Stimulated activated effector memory CD8-positive, alpha-beta T cell treated with anti-CD3 and anti-CD28 coated beads, Interleukin-12 subunit alpha, Interleukin-12 subunit beta, amount 100 ng/mL, for 72 hours (primary cell): ENCODE measurements around the gene SPAG17.

Source experiments
- ATAC-seq: fragments of 150-1000 bp; cut with Tn5 transposase; 2 replicates; pipeline ENCODE4 v1.10.0; 2021
- DNase-seq, 2 donors: peaks; one replicate each; pipeline ENCODE4 v3.0.0; 2021 to 2022; ENCODE audit warnings: low spot score in 2 of 2
- H3K27ac Mint-ChIP-seq: one replicate; pipeline ENCODE4 v1.8.0; 2022; ENCODE audit warnings: mild to moderate bottlenecking, mixed read lengths
- H3K36me3 Mint-ChIP-seq: one replicate; pipeline ENCODE4 v1.8.0; 2022; ENCODE audit warnings: mild to moderate bottlenecking, mixed read lengths
- H3K4me1 Mint-ChIP-seq: one replicate; pipeline ENCODE4 v1.8.0; 2022; ENCODE audit warnings: mixed read lengths
- H3K4me3 Mint-ChIP-seq: one replicate; pipeline ENCODE4 v1.8.0; 2022; ENCODE audit warnings: mild to moderate bottlenecking, mixed read lengths
- H3K9me3 Mint-ChIP-seq: one replicate; pipeline ENCODE4 v1.8.0; 2022; ENCODE audit warnings: mixed read lengths

The SPAG17 gene

GRCh38 chr1:118084400-118084799 lies 100.6 kb downstream of the SPAG17 start:
- Mint-ChIP-seq H3K4me3 (no peak overlapping the region), H3K27ac (no peak overlapping the region), H3K4me1 (no peaks in the 10 kb centered on the region), H3K9me3 (no peaks in the 10 kb centered on the region), H3K36me3 (no peaks in the 10 kb centered on the region)
- DNase-seq (no peak), ATAC-seq (no peak)

DNA sequence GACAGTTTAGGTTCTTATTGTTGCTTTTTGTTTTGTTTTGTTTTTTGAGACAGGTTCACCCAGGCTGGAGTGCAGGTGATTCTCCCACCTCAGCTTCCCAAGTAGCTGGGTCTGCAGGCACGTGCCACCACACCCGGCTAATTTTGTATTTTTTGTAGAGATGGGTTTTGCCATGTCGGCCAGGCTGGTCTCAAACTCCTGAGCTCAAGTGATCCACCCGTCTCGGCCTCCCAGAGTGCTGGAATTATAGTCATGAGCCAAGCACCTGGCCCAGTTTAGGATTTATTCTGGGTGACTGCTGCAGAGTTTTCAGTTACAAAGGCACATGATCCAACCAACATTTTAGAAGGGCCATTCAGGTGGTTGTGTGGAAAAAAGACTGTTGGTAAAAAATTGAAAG lies 102.0 kb downstream of the SPAG17 start:
- Mint-ChIP-seq H3K36me3 (no peaks in the 10 kb centered on the region), H3K9me3 (no peaks in the 10 kb centered on the region), H3K27ac (no peak overlapping the region), H3K4me1 (no peaks in the 10 kb centered on the region), H3K4me3 (no peak overlapping the region)
- ATAC-seq (no peak), DNase-seq (no peak)

GRCh38 chr1:118081387-118081786 lies 103.6 kb downstream of the SPAG17 start:
- Mint-ChIP-seq H3K36me3 (no peaks in the 10 kb centered on the region), H3K9me3 (no peaks in the 10 kb centered on the region), H3K4me1 (no peaks in the 10 kb centered on the region), H3K27ac (no peak overlapping the region), H3K4me3 (no peak overlapping the region)
- DNase-seq = no peak
- no peak for ATAC-seq

GRCh38 chr1:118077331-118078045 lies 107.5 kb downstream of the SPAG17 start:
- no peaks in the 10 kb centered on the region for H3K36me3 Mint-ChIP-seq
- no peak for ATAC-seq
- H3K4me1 Mint-ChIP-seq = no peaks in the 10 kb centered on the region
- DNase-seq = no peak
- no peak overlapping the region for H3K27ac Mint-ChIP-seq
- H3K4me3 Mint-ChIP-seq = no peak overlapping the region
- H3K9me3 Mint-ChIP-seq = no peaks in the 10 kb centered on the region

- Mint-ChIP-seq H3K27ac (no peak overlapping the region), H3K9me3 (no peaks in the 10 kb centered on the region), H3K4me3 (no peak overlapping the region), H3K4me1 (no peaks in the 10 kb centered on the region), H3K36me3 (no peaks in the 10 kb centered on the region)
- ATAC-seq = no peak
- no peak for DNase-seq
Measured at GRCh38 chr1:118075116-118075515, 109.9 kb downstream of the SPAG17 start.

GRCh38 chr1:118073648-118074435 lies 111.2 kb downstream of the SPAG17 start:
- no peaks in the 10 kb centered on the region for H3K4me1 Mint-ChIP-seq
- H3K9me3 Mint-ChIP-seq = no peaks in the 10 kb centered on the region
- no peak for DNase-seq
- ATAC-seq = no peak
- no peaks in the 10 kb centered on the region for H3K36me3 Mint-ChIP-seq
- no peak overlapping the region for H3K27ac Mint-ChIP-seq
- H3K4me3 Mint-ChIP-seq = no peak overlapping the region

- ATAC-seq = no peak
- Mint-ChIP-seq H3K27ac (no peak overlapping the region), H3K9me3 (no peaks in the 10 kb centered on the region), H3K36me3 (no peaks in the 10 kb centered on the region), H3K4me3 (no peak overlapping the region), H3K4me1 (no peaks in the 10 kb centered on the region)
- no peak for DNase-seq
Measured at GRCh38 chr1:118049981-118050380, 135.0 kb downstream of the SPAG17 start.

GRCh38 chr1:118047650-118048224 lies 137.3 kb downstream of the SPAG17 start:
- peak; percentile 34 for ATAC-seq
- no peaks in the 10 kb centered on the region for H3K36me3 Mint-ChIP-seq
- DNase-seq = no peak
- no peak overlapping the region for H3K27ac Mint-ChIP-seq
- H3K4me1 Mint-ChIP-seq = no peaks in the 10 kb centered on the region
- H3K4me3 Mint-ChIP-seq = no peak overlapping the region
- no peaks in the 10 kb centered on the region for H3K9me3 Mint-ChIP-seq

DNA sequence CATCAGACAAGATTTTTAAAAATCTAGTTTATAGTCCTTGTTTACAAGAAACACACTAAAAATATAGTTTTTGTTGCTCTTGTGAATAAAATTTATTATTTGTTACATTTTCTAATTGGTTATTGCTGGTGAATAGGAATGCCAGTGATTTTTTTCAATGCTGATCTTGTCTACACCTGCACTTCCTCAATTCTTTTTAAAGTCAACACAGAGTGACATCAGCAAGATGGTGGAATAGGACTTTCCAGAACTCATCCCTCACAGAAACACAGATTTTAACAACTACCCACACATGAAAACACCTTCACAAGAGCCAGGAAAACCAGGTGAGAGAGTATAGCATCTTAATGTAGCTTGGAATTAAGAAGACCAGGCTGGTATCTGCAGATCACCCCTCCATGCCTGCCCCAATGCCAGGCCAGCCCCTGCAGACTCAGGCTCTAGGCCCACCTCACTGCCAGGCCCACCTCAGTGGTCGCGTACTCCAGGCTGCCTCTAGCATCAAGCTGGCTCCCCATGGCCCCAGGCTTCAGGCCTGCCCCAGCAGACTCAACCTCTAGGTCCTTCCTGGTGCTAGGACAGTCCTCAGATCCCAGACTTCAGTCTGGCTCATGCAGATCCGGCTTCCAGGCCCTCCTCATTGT lies 137.9 kb downstream of the SPAG17 start:
- H3K4me1 Mint-ChIP-seq = no peaks in the 10 kb centered on the region
- no peak overlapping the region for H3K4me3 Mint-ChIP-seq
- peak; percentile 19 for ATAC-seq
- H3K9me3 Mint-ChIP-seq = no peaks in the 10 kb centered on the region
- no peaks in the 10 kb centered on the region for H3K36me3 Mint-ChIP-seq
- no peak overlapping the region for H3K27ac Mint-ChIP-seq
- DNase-seq = no peak

GRCh38 chr1:118043624-118044023 lies 141.4 kb downstream of the SPAG17 start:
- ATAC-seq (no peak), DNase-seq (no peak)
- Mint-ChIP-seq H3K4me3 (no peak overlapping the region), H3K36me3 (no peaks in the 10 kb centered on the region), H3K4me1 (no peaks in the 10 kb centered on the region), H3K9me3 (no peaks in the 10 kb centered on the region), H3K27ac (no peak overlapping the region)

DNA sequence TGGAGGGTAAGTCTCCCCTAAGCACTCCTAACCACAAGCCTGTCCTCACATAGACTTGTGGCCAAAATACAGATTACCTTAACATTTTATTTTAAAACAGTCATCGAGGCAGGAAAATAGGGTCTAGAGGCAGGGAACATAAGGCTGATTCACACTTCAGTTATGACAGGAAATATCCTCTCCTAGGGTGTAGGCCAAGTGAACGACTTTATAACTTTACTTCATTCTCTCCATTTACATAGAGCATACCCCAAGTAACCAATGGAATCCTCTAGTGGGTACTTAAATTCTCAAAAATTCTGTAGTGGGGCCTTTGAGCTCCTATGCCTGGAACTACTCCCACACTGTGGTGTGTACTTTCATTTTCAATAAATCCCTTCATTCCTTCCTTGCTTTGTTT lies 142.5 kb downstream of the SPAG17 start:
- H3K27ac Mint-ChIP-seq = no peak overlapping the region
- no peak for ATAC-seq
- no peaks in the 10 kb centered on the region for H3K4me1 Mint-ChIP-seq
- H3K9me3 Mint-ChIP-seq = no peaks in the 10 kb centered on the region
- no peak for DNase-seq
- H3K36me3 Mint-ChIP-seq = no peaks in the 10 kb centered on the region
- H3K4me3 Mint-ChIP-seq = no peak overlapping the region

GRCh38 chr1:118039170-118039569 lies 145.9 kb downstream of the SPAG17 start:
- ATAC-seq = no peak

DNA sequence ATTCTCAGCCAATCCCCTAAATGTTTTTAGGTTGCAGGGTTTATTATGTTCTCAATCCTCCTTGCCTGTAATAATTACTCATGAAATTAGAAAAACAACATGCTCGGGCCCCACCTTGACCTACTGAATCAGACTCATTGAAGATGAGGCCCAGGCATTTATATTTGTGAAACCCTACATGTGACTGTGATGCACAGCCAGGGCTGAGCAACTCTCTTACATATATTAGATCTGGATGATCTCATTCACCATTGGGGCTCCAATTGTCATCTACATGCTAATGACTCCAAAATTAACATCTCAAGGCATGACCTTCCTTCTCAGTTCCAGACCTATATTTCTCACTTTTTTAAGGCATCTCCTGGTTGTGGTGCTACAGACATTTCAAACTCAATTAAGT lies 152.1 kb downstream of the SPAG17 start:
- ATAC-seq (no peak), DNase-seq (no peak)
- Mint-ChIP-seq H3K4me3 (no peak overlapping the region), H3K4me1 (no peaks in the 10 kb centered on the region), H3K9me3 (no peaks in the 10 kb centered on the region), H3K27ac (no peak overlapping the region), H3K36me3 (no peaks in the 10 kb centered on the region)

More at GRCh38 chr1:118039170-118039569, 145.9 kb downstream of the SPAG17 start:
- no peaks in the 10 kb centered on the region for H3K36me3 Mint-ChIP-seq
- H3K27ac Mint-ChIP-seq = no peak overlapping the region
- H3K9me3 Mint-ChIP-seq = no peaks in the 10 kb centered on the region
- DNase-seq = no peak
- H3K4me1 Mint-ChIP-seq = no peaks in the 10 kb centered on the region
- H3K4me3 Mint-ChIP-seq = no peak overlapping the region

GRCh38 chr1:118028267-118028666 lies 156.8 kb downstream of the SPAG17 start:
- no peak for DNase-seq
- no peaks in the 10 kb centered on the region for H3K36me3 Mint-ChIP-seq
- H3K9me3 Mint-ChIP-seq = no peaks in the 10 kb centered on the region
- no peaks in the 10 kb centered on the region for H3K4me1 Mint-ChIP-seq
- no peak overlapping the region for H3K27ac Mint-ChIP-seq
- no peak for ATAC-seq
- no peak overlapping the region for H3K4me3 Mint-ChIP-seq

- Mint-ChIP-seq H3K4me1 (no peaks in the 10 kb centered on the region), H3K4me3 (no peak overlapping the region), H3K36me3 (no peaks in the 10 kb centered on the region), H3K9me3 (no peaks in the 10 kb centered on the region), H3K27ac (no peak overlapping the region)
- ATAC-seq (no peak), DNase-seq (no peak)
Measured at GRCh38 chr1:118023199-118023598, 161.8 kb downstream of the SPAG17 start.
